HepG2 (cell line): Measurements from ENCODE around the gene NXPH4. TPM values are rescaled to one million over a fixed set of nuclear protein-coding genes. Genes with fewer than 3 reads are reported as not detected.

ENCODE experiments used
- CENPT ChIP-seq: sonication (generic); formaldehyde crosslinking; IDR thresholded peaks from 2 replicates; pipeline ENCODE4 v1.8.0; 2022; ENCODE audit warnings: low read depth, mild to moderate bottlenecking, moderate library complexity, missing genetic modification reagents
- DR1 ChIP-seq: sonication (generic); formaldehyde crosslinking; IDR thresholded peaks from 2 replicates; pipeline ENCODE4 v1.8.0; 2021; ENCODE audit warnings: mild to moderate bottlenecking, missing genetic modification reagents, inconsistent platforms
- GFI1 ChIP-seq: sonication (generic); formaldehyde crosslinking; IDR thresholded peaks from 2 replicates; pipeline ENCODE4 v1.5.0; 2020; ENCODE audit warnings: missing genetic modification reagents, mild to moderate bottlenecking, borderline replicate concordance
- HDAC1 ChIP-seq: sonication (generic); formaldehyde crosslinking; IDR thresholded peaks from 2 replicates; pipeline ENCODE4 v1.5.1; 2020; ENCODE audit warnings: mild to moderate bottlenecking, missing genetic modification reagents
- HOXA9 ChIP-seq: sonication (generic); formaldehyde crosslinking; IDR thresholded peaks from 2 replicates; pipeline ENCODE4 v1.8.1; 2022; ENCODE audit warnings: missing genetic modification reagents, mild to moderate bottlenecking, moderate library complexity, borderline replicate concordance
- IRF2 ChIP-seq: IDR thresholded peaks from 2 replicates; pipeline ENCODE4 v1.6.1; 2018; ENCODE audit warnings: missing genetic modification reagents, missing compliant biosample characterization
- KAT8 ChIP-seq: IDR thresholded peaks from 2 replicates; pipeline ENCODE4 v1.6.1; 2016; ENCODE audit warnings: missing genetic modification reagents, missing compliant biosample characterization
- KDM3A ChIP-seq: IDR thresholded peaks from 2 replicates; pipeline ENCODE4 v1.6.1; 2018; ENCODE audit warnings: low read depth, missing compliant biosample characterization
- NCOA2 ChIP-seq: sonication (generic); formaldehyde crosslinking; IDR thresholded peaks from 2 replicates; pipeline ENCODE4 v1.8.0; 2022; ENCODE audit warnings: inconsistent platforms
- SAP130 ChIP-seq: IDR thresholded peaks from 2 replicates; pipeline ENCODE4 v1.6.1; 2016; ENCODE audit warnings: low read depth
- TBX2 ChIP-seq: sonication (generic); formaldehyde crosslinking; IDR thresholded peaks from 2 replicates; pipeline ENCODE4 v1.5.0; 2020; ENCODE audit warnings: missing genetic modification reagents, mild to moderate bottlenecking, borderline replicate concordance
- TCF12 ChIP-seq, 2 experiments: fragments of 450-650 bp in 1 of 2; sonication (generic) in 1 of 2; formaldehyde crosslinking in 1 of 2; IDR thresholded peaks; 2 replicates each; pipeline versions ENCODE4 v1.6.1 to v1.8.0; 2017 to 2022; ENCODE audit warnings: antibody characterized with exemption in 1 of 2, mild to moderate bottlenecking in 1 of 2, missing genetic modification reagents in 1 of 2, moderate library complexity in 1 of 2
- TOPORS ChIP-seq: sonication (generic); formaldehyde crosslinking; IDR thresholded peaks from 2 replicates; pipeline ENCODE4 v1.8.0; 2023; ENCODE audit warnings: mild to moderate bottlenecking, missing genetic modification reagents
- ZFY ChIP-seq: sonication (generic); formaldehyde crosslinking; IDR thresholded peaks from 2 replicates; pipeline ENCODE4 v1.4.0; 2020; ENCODE audit warnings: missing genetic modification reagents
- ZNF225 ChIP-seq: sonication (generic); formaldehyde crosslinking; IDR thresholded peaks from 2 replicates; pipeline ENCODE4 v1.4.0; 2020; ENCODE audit warnings: mild to moderate bottlenecking, missing genetic modification reagents
- ZNF24 ChIP-seq: fragments of 450-650 bp; IDR thresholded peaks from 2 replicates; pipeline ENCODE4 v1.6.1; 2017; ENCODE audit warnings: antibody characterized with exemption, mild to moderate bottlenecking
- ZNF335 ChIP-seq: sonication (generic); formaldehyde crosslinking; IDR thresholded peaks from 2 replicates; pipeline ENCODE4 v1.4.0; 2020; ENCODE audit warnings: missing genetic modification reagents
- ZNF570 ChIP-seq: sonication (generic); formaldehyde crosslinking; IDR thresholded peaks from 2 replicates; pipeline ENCODE4 v1.4.0; 2020; ENCODE audit warnings: mild to moderate bottlenecking, missing genetic modification reagents, borderline replicate concordance
- ZNF792 ChIP-seq: IDR thresholded peaks from 2 replicates; pipeline ENCODE4 v1.6.1; 2016
- polyA plus RNA-seq, 8 experiments: library from polyadenylated mRNA; depleted of rRNA in 3 of 8; stranded (reverse) in 7 of 8; unstranded in 1 of 8; fragments of >200 nt; fragmentation: Illumina TruSeq in 4 of 8; extraction: Trizol in 4 of 8; gene quantifications; 2 replicates each; pipeline versions ENCODE4 v1.2.1 to v1.2.3, GENCODE V29; 2011 to 2016; ENCODE audit warnings: low read depth in 4 of 8, missing spikeins in 1 of 8, mixed read lengths in 1 of 8; ENCODE audit not compliant: insufficient read depth in 1 of 8
- total RNA-seq, 5 experiments: library from RNA; depleted of rRNA; stranded (reverse); fragments of >200 nt; fragmentation: Illumina TruSeq; extraction: Trizol; gene quantifications; 2 replicates each; pipeline ENCODE4 v1.2.3, GENCODE V29; 2016; ENCODE audit warnings: low read depth in 1 of 5
- TF ChIP-seq, protein P1 (sequence below): sonication (generic); formaldehyde crosslinking; IDR thresholded peaks from 2 replicates; pipeline ENCODE4 v1.4.0; 2020; ENCODE audit warnings: missing genetic modification reagents, borderline replicate concordance
- TF ChIP-seq, protein P2 (sequence below): IDR thresholded peaks from 2 replicates; pipeline ENCODE4 v1.6.1; 2016; ENCODE audit warnings: control low read depth
- TF ChIP-seq, protein P3 (sequence below): IDR thresholded peaks from 2 replicates; pipeline ENCODE4 v1.6.1; 2016; ENCODE audit warnings: mild to moderate bottlenecking, missing biosample characterization, missing genetic modification reagents
- TF ChIP-seq, protein P4 (sequence below): sonication (generic); formaldehyde crosslinking; IDR thresholded peaks from 2 replicates; pipeline ENCODE4 v1.4.0; 2020; ENCODE audit warnings: missing genetic modification reagents
- TF ChIP-seq, protein P5 (sequence below): IDR thresholded peaks from 2 replicates; pipeline ENCODE4 v1.6.1; 2012; ENCODE audit warnings: inconsistent platforms

NXPH4 gene
- total and polyA plus RNA-seq, 2 of the 13 experiments (the other 11 are each of a cell fraction or from before 2014, with no cell fraction given) = 0.13 TPM; not detected in 1

DNA sequence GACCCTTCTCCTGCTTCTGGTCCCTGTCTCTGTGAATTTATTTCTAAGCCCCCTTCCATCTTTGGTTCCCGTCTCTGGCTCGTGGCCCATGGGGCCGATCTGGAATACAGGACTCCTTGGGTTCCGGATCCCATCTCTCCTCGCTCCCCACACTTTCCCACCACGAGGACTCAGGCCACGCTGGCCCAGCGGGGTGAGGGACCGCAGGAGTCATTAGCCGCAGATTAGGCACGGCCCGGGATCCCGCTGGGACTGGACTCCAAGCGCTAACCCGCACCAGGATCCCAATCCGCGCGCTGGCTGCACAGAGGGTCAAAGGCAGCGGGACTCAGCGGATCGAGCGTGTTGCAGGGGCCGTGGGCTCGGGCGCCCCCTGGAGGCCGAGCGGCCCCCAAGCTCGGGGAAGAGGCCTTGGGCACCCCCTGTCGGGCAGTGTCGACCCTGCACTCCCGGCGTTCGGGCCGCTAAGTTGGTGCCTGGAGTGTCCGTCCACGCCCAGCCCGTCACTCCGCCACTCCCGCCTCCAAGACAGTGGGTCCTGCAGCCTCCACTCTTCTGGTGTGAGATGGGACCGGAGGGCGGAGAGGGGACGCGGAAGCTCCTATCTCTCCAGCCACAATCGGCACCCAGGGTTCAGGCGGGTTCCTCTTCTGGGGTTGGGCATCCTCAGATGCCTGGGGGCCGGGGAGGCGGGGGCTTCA is 22.4 kb downstream of the NXPH4 start (continued):
- TF ChIP-seq, protein P1, sequence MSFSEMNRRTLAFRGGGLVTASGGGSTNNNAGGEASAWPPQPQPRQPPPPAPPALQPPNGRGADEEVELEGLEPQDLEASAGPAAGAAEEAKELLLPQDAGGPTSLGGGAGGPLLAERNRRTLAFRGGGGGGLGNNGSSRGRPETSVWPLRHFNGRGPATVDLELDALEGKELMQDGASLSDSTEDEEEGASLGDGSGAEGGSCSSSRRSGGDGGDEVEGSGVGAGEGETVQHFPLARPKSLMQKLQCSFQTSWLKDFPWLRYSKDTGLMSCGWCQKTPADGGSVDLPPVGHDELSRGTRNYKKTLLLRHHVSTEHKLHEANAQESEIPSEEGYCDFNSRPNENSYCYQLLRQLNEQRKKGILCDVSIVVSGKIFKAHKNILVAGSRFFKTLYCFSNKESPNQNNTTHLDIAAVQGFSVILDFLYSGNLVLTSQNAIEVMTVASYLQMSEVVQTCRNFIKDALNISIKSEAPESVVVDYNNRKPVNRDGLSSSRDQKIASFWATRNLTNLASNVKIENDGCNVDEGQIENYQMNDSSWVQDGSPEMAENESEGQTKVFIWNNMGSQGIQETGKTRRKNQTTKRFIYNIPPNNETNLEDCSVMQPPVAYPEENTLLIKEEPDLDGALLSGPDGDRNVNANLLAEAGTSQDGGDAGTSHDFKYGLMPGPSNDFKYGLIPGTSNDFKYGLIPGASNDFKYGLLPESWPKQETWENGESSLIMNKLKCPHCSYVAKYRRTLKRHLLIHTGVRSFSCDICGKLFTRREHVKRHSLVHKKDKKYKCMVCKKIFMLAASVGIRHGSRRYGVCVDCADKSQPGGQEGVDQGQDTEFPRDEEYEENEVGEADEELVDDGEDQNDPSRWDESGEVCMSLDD (CRISPR knock-in tag) = 0 out of 2 replicates have a peak, but pooled peaks have one; percentile 5
- TF ChIP-seq, protein P2, sequence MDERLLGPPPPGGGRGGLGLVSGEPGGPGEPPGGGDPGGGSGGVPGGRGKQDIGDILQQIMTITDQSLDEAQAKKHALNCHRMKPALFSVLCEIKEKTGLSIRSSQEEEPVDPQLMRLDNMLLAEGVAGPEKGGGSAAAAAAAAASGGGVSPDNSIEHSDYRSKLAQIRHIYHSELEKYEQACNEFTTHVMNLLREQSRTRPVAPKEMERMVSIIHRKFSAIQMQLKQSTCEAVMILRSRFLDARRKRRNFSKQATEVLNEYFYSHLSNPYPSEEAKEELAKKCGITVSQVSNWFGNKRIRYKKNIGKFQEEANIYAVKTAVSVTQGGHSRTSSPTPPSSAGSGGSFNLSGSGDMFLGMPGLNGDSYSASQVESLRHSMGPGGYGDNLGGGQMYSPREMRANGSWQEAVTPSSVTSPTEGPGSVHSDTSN = no peak
- TF ChIP-seq HOXA9 (no peak; the same call in 1 of the 2 replicates), HDAC1 (CRISPR knock-in tag) (peak; percentile 16; the same call in 1 of the 2 replicates), CENPT (CRISPR knock-in tag) (0 out of 2 replicates have a peak, but pooled peaks have one; percentile 7), ZFY (peak; percentile 55), ZNF24 (no peak), NCOA2 (CRISPR knock-in tag) (0 out of 2 replicates have a peak, but pooled peaks have one; percentile 16), ZNF792 (0 out of 2 replicates have a peak, but pooled peaks have one; percentile 48), TBX2 (CRISPR knock-in tag) (peak; percentile 56), KDM3A (CRISPR knock-in tag) (peak; percentile 95; the same call in 1 of the 2 replicates), DR1 (CRISPR knock-in tag) (peak; percentile 80; the same call in 1 of the 2 replicates), TOPORS (CRISPR knock-in tag) (peak; percentile 75; the same call in 1 of the 2 replicates), SAP130 (CRISPR knock-in tag) (peak; percentile 64), ZNF570 (CRISPR knock-in tag) (no peak), ZNF225 (CRISPR knock-in tag) (peak; percentile 70; the same call in 1 of the 2 replicates), GFI1 (CRISPR knock-in tag) (no peak; the same call in 1 of the 2 replicates), TCF12 (IDR thresholded peaks at IDR 0.05) (no peak), TCF12 (CRISPR knock-in tag; IDR thresholded peaks at IDR 0.05) (no peak), ZNF335 (CRISPR knock-in tag) (no peak), KAT8 (CRISPR knock-in tag) (peak; percentile 68), IRF2 (CRISPR knock-in tag) (peak; percentile 77)
- TF ChIP-seq, protein P3, sequence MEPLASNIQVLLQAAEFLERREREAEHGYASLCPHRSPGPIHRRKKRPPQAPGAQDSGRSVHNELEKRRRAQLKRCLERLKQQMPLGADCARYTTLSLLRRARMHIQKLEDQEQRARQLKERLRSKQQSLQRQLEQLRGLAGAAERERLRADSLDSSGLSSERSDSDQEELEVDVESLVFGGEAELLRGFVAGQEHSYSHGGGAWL = peak; percentile 55; the same call in 1 of the 2 replicates
- TF ChIP-seq, protein P4, sequence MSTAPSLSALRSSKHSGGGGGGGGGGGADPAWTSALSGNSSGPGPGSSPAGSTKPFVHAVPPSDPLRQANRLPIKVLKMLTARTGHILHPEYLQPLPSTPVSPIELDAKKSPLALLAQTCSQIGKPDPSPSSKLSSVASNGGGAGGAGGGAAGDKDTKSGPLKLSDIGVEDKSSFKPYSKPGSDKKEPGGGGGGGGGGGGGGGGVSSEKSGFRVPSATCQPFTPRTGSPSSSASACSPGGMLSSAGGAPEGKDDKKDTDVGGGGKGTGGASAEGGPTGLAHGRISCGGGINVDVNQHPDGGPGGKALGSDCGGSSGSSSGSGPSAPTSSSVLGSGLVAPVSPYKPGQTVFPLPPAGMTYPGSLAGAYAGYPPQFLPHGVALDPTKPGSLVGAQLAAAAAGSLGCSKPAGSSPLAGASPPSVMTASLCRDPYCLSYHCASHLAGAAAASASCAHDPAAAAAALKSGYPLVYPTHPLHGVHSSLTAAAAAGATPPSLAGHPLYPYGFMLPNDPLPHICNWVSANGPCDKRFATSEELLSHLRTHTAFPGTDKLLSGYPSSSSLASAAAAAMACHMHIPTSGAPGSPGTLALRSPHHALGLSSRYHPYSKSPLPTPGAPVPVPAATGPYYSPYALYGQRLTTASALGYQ (CRISPR knock-in tag) = no peak; the same call in 1 of the 2 replicates
- TF ChIP-seq, protein P5, sequence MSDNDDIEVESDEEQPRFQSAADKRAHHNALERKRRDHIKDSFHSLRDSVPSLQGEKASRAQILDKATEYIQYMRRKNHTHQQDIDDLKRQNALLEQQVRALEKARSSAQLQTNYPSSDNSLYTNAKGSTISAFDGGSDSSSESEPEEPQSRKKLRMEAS = peak; percentile 79
